C4-2B (cell line): Measurements from ENCODE around the gene IFT81.

Source experiments
- ZFX ChIP-seq: fragments of 450-650 bp; IDR thresholded peaks from 2 replicates; pipeline ENCODE4 v1.6.1; 2017
- TF ChIP-seq, protein P1 (sequence below): fragments of 450-650 bp; conservative IDR thresholded peaks from 2 replicates; pipeline ENCODE4 v1.5.1; 2017; ENCODE audit warnings: mild to moderate bottlenecking

DNA sequence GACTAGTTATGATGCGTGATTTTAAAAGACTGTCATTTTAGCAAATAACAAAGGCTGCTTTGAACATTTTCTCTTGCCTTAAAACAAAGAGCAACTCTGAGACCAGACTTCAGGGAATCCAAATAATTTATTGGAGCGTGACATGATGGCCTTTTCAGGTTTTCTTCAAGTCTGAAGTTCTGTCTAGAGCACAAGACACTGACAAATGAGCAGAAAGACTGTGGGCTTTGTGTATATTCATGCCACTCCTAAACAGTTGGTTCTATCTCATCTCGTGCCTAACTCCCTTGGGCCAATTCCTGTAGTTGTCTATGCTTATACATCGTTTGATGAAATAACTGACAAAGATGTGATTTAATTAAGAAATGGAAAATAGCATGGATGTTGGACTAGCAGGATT is 47.5 kb downstream of the IFT81 start:
- TF ChIP-seq, protein P1, sequence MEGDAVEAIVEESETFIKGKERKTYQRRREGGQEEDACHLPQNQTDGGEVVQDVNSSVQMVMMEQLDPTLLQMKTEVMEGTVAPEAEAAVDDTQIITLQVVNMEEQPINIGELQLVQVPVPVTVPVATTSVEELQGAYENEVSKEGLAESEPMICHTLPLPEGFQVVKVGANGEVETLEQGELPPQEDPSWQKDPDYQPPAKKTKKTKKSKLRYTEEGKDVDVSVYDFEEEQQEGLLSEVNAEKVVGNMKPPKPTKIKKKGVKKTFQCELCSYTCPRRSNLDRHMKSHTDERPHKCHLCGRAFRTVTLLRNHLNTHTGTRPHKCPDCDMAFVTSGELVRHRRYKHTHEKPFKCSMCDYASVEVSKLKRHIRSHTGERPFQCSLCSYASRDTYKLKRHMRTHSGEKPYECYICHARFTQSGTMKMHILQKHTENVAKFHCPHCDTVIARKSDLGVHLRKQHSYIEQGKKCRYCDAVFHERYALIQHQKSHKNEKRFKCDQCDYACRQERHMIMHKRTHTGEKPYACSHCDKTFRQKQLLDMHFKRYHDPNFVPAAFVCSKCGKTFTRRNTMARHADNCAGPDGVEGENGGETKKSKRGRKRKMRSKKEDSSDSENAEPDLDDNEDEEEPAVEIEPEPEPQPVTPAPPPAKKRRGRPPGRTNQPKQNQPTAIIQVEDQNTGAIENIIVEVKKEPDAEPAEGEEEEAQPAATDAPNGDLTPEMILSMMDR, result no peak
- no peak for TF ChIP-seq ZFX
